GM21390 (cell line): ENCODE data around the gene OLFML2A.
A peak's percentile ranks its signal among the peaks of the same experiment; 100 is the strongest.
"Not testable (repeated sequence)": the region's sequence is repeated elsewhere in the genome, so short reads cannot be mapped to it uniquely, and the experiment has no call there.

Experiments used
- ATAC-seq: cut with Tn5 transposase; IDR thresholded peaks from one replicate; pipeline ENCODE4 v1.9.1; 2021; ENCODE audit not compliant: unreplicated experiment

The OLFML2A gene

GRCh38 chr9:124760719-124761118 is 16.2 kb upstream of the OLFML2A start:
- ATAC-seq = no peak

- no peak for ATAC-seq
Observed at GRCh38 chr9:124761196-124761595, 15.7 kb upstream of the OLFML2A start.

GRCh38 chr9:124761710-124762109 is 15.2 kb upstream of the OLFML2A start:
- ATAC-seq = no peak

- ATAC-seq = no peak
Observed at GRCh38 chr9:124762633-124763032, 14.3 kb upstream of the OLFML2A start.

GRCh38 chr9:124764774-124765438 is 12.0 kb upstream of the OLFML2A start:
- no peak for ATAC-seq

GRCh38 chr9:124765439-124765835 is 11.5 kb upstream of the OLFML2A start:
- no peak for ATAC-seq

GRCh38 chr9:124766326-124766725 is 10.6 kb upstream of the OLFML2A start:
- no peak for ATAC-seq

GRCh38 chr9:124766815-124767554 is 9.9 kb upstream of the OLFML2A start:
- no peak for ATAC-seq

- no peak for ATAC-seq
Observed at GRCh38 chr9:124767821-124768220, 9.1 kb upstream of the OLFML2A start.

GRCh38 chr9:124768334-124768733 is 8.6 kb upstream of the OLFML2A start:
- ATAC-seq = no peak

GRCh38 chr9:124768750-124769548 is 8.0 kb upstream of the OLFML2A start:
- ATAC-seq = no peak

GRCh38 chr9:124769549-124770358 is 7.2 kb upstream of the OLFML2A start:
- ATAC-seq = no peak

GRCh38 chr9:124770359-124771020 is 6.4 kb upstream of the OLFML2A start:
- ATAC-seq = no peak

GRCh38 chr9:124771021-124771866 is 5.7 kb upstream of the OLFML2A start, which contains the start of gene NR6A1:
NR6A1 (minus strand) TSS chr9:124771311.
- ATAC-seq = peak; percentile 85

- no peak for ATAC-seq
Observed at GRCh38 chr9:124771867-124772679, 4.9 kb upstream of the OLFML2A start.

GRCh38 chr9:124772877-124773276 is 4.1 kb upstream of the OLFML2A start:
- ATAC-seq = not testable (repeated sequence)

- ATAC-seq = no peak
Observed at GRCh38 chr9:124773473-124774128, 3.3 kb upstream of the OLFML2A start.
